Subcutaneous abdominal adipose tissue (tissue), 5 donors: ENCODE results near the gene KLHL6.

Experiments used
- H3K27ac ChIP-seq: one replicate; pipeline ENCODE4 v1.7.0; 2013; ENCODE audit warnings: low read depth, mild to moderate bottlenecking, inconsistent platforms, low read length, moderate library complexity
- H3K27me3 ChIP-seq, 5 donors: one replicate each; pipeline ENCODE4 v1.7.0; 2013; ENCODE audit warnings: low read length in 5 of 5, inconsistent platforms in 1 of 5; ENCODE audit not compliant: control insufficient read depth in 5 of 5, insufficient read depth in 4 of 5
- H3K36me3 ChIP-seq, 5 donors: one replicate each; pipeline ENCODE4 v1.7.0; 2013; ENCODE audit warnings: low read length in 5 of 5; ENCODE audit not compliant: control insufficient read depth in 5 of 5, insufficient read depth in 5 of 5
- H3K4me1 ChIP-seq, 5 donors: one replicate each; pipeline ENCODE4 v1.7.0; 2013; ENCODE audit warnings: low read length in 5 of 5, mild to moderate bottlenecking in 3 of 5, moderate library complexity in 1 of 5; ENCODE audit not compliant: control insufficient read depth in 5 of 5, insufficient read depth in 5 of 5
- H3K4me3 ChIP-seq, 5 donors: one replicate each; pipeline ENCODE4 v1.7.0; 2013; ENCODE audit warnings: low read length in 5 of 5, low read depth in 1 of 5
- H3K9ac ChIP-seq, 5 donors: one replicate each; pipeline ENCODE4 v1.7.0; 2013; ENCODE audit warnings: low read length in 5 of 5, mild to moderate bottlenecking in 4 of 5, moderate library complexity in 3 of 5
- H3K9me3 ChIP-seq, 5 donors: one replicate each; pipeline ENCODE4 v1.7.0; 2013; ENCODE audit warnings: low read length in 5 of 5; ENCODE audit not compliant: control insufficient read depth in 5 of 5
- donor health status: healthy.
- donor health status: healthy.
- donor health status: healthy.
- donor health status: healthy.
- donor health status: healthy.

KLHL6 gene

GRCh38 chr3:183460081-183461055 is 95.1 kb downstream of the KLHL6 start:
- Histone ChIP-seq H3K27me3 (no peaks in the 10 kb centered on the region), H3K27ac (no peak overlapping the region), H3K4me3 (no peak overlapping the region), H3K4me1 (no peaks in the 10 kb centered on the region), H3K9me3 (peaks cover 0 to 3% (median 0%) of the 10 kb centered on the region in 5 donors), H3K36me3 (peaks cover 0 to 1% (median under 1%) of the 10 kb centered on the region in 5 donors), H3K9ac (no peak overlapping the region)

- Histone ChIP-seq H3K4me3 (no peak overlapping the region), H3K9ac (no peak overlapping the region), H3K27ac (no peak overlapping the region), H3K9me3 (peaks cover 0 to 3% (median 0%) of the 10 kb centered on the region in 5 donors), H3K4me1 (peaks cover 0 to 2% (median 0%) of the 10 kb centered on the region in 5 donors), H3K36me3 (peaks cover 7 to 27% (median 11%) of the 10 kb centered on the region in 5 donors), H3K27me3 (no peaks in the 10 kb centered on the region)
Measured at GRCh38 chr3:183455089-183455488, 100.4 kb downstream of the KLHL6 start.

- Histone ChIP-seq H3K4me3 (no peak overlapping the region), H3K27me3 (no peaks in the 10 kb centered on the region), H3K27ac (no peak overlapping the region)
Measured at GRCh38 chr3:183454064-183454463, 101.4 kb downstream of the KLHL6 start.

GRCh38 chr3:183449791-183450190 is 105.7 kb downstream of the KLHL6 start:
- Histone ChIP-seq H3K27ac (no peak overlapping the region), H3K9me3 (no peaks in the 10 kb centered on the region), H3K9ac (peak overlapping the region in 3 of 5 donors; percentile 13 to 37 (median 15)), H3K27me3 (no peaks in the 10 kb centered on the region), H3K4me3 (peak overlapping the region in 1 of 5 donors; percentile 28), H3K36me3 (peaks cover 4 to 20% (median 5%) of the 10 kb centered on the region in 5 donors), H3K4me1 (peaks cover 3 to 29% (median 20%) of the 10 kb centered on the region in 5 donors)

More at GRCh38 chr3:183454064-183454463, 101.4 kb downstream of the KLHL6 start:
- no peak overlapping the region for H3K9ac ChIP-seq
- no peaks in the 10 kb centered on the region for H3K9me3 ChIP-seq
- peaks cover 7 to 27% (median 11%) of the 10 kb centered on the region in 5 donors for H3K36me3 ChIP-seq
- peaks cover 0 to 12% (median 7%) of the 10 kb centered on the region in 5 donors for H3K4me1 ChIP-seq

GRCh38 chr3:183449391-183449790 is 106.1 kb downstream of the KLHL6 start:
- no peak overlapping the region for H3K4me3 ChIP-seq
- H3K27ac ChIP-seq = peak overlapping the region; percentile 28
- H3K27me3 ChIP-seq = no peaks in the 10 kb centered on the region
- H3K36me3 ChIP-seq = peaks cover 4 to 18% (median 5%) of the 10 kb centered on the region in 5 donors
- H3K9ac ChIP-seq = peak overlapping the region in 1 of 5 donors; percentile 37
- peaks cover 3 to 29% (median 20%) of the 10 kb centered on the region in 5 donors for H3K4me1 ChIP-seq
- H3K9me3 ChIP-seq = no peaks in the 10 kb centered on the region

GRCh38 chr3:183448369-183449128 is 107.0 kb downstream of the KLHL6 start:
- H3K36me3 ChIP-seq = peaks cover 0 to 12% (median 2%) of the 10 kb centered on the region in 5 donors
- H3K9me3 ChIP-seq = peaks cover 0 to 7% (median 6%) of the 10 kb centered on the region in 5 donors
- H3K27me3 ChIP-seq = no peaks in the 10 kb centered on the region
- peak overlapping the region; percentile 63 to 89 (median 84) for H3K9ac ChIP-seq
- peaks cover 3 to 29% (median 20%) of the 10 kb centered on the region in 5 donors for H3K4me1 ChIP-seq
- peak overlapping the region; percentile 28 for H3K27ac ChIP-seq
- H3K4me3 ChIP-seq = peak overlapping the region; percentile 73 to 99 (median 90)

GRCh38 chr3:183447206-183448001 is 108.1 kb downstream of the KLHL6 start:
- Histone ChIP-seq H3K9ac (peak overlapping the region; percentile 63 to 89 (median 84)), H3K27ac (peak overlapping the region; percentile 62), H3K36me3 (peaks cover 0 to 7% (median 0%) of the 10 kb centered on the region in 5 donors), H3K27me3 (no peaks in the 10 kb centered on the region), H3K4me3 (peak overlapping the region; percentile 73 to 99 (median 90)), H3K4me1 (peaks cover 3 to 29% (median 20%) of the 10 kb centered on the region in 5 donors), H3K9me3 (peaks cover 0 to 14% (median 10%) of the 10 kb centered on the region in 5 donors)

- Histone ChIP-seq H3K36me3 (peaks cover 0 to under 1% (median 0%) of the 10 kb centered on the region in 5 donors), H3K4me1 (peaks cover 3 to 29% (median 20%) of the 10 kb centered on the region in 5 donors), H3K4me3 (peak overlapping the region; percentile 73 to 99 (median 90)), H3K9me3 (peaks cover 0 to 14% (median 10%) of the 10 kb centered on the region in 5 donors), H3K27ac (peak overlapping the region; percentile 62), H3K27me3 (no peaks in the 10 kb centered on the region), H3K9ac (peak overlapping the region in 4 of 5 donors; percentile 82 to 89 (median 84))
Measured at GRCh38 chr3:183446838-183447205, 108.7 kb downstream of the KLHL6 start.

GRCh38 chr3:183444748-183445147 is 110.8 kb downstream of the KLHL6 start:
- Histone ChIP-seq H3K4me1 (peaks cover 3 to 24% (median 20%) of the 10 kb centered on the region in 5 donors), H3K4me3 (no peak overlapping the region), H3K9me3 (peaks cover 0 to 14% (median 11%) of the 10 kb centered on the region in 5 donors), H3K36me3 (no peaks in the 10 kb centered on the region), H3K9ac (no peak overlapping the region), H3K27me3 (no peaks in the 10 kb centered on the region), H3K27ac (no peak overlapping the region)
